Measurements from ENCODE around the gene THG1L.

THG1L gene

GRCh38 chr5:157766442-157766841 is 35.2 kb downstream of the THG1L start:
- no peak for TF ChIP-seq CTCF (IDR thresholded peaks at IDR 0.05; ENCODE audit: extremely low read depth, missing control alignments)
- no peak for DNase-seq (ENCODE audit: low spot score)

- TF ChIP-seq CTCF (IDR thresholded peaks at IDR 0.05; ENCODE audit: extremely low read depth, missing control alignments): no peak
- DNase-seq (ENCODE audit: low spot score): no peak
Observed at GRCh38 chr5:157766902-157767301, 35.7 kb downstream of the THG1L start.

- no peak for DNase-seq (ENCODE audit: low spot score)
- TF ChIP-seq CTCF (IDR thresholded peaks at IDR 0.05; ENCODE audit: extremely low read depth, missing control alignments): no peak
Observed at GRCh38 chr5:157767689-157768088, 36.5 kb downstream of the THG1L start.

GRCh38 chr5:157770665-157771064 is 39.4 kb downstream of the THG1L start:
- DNase-seq (ENCODE audit: low spot score): no peak
- TF ChIP-seq CTCF (IDR thresholded peaks at IDR 0.05; ENCODE audit: extremely low read depth, missing control alignments): no peak

- DNase-seq (ENCODE audit: low spot score): no peak
- no peak for TF ChIP-seq CTCF (IDR thresholded peaks at IDR 0.05; ENCODE audit: extremely low read depth, missing control alignments)
Observed at GRCh38 chr5:157772127-157772526, 40.9 kb downstream of the THG1L start.

GRCh38 chr5:157778121-157778805 is 47.0 kb downstream of the THG1L start:
- no peak for TF ChIP-seq CTCF (IDR thresholded peaks at IDR 0.05; ENCODE audit: extremely low read depth, missing control alignments)
- no peak for DNase-seq (ENCODE audit: low spot score)

GRCh38 chr5:157779221-157779620 is 48.0 kb downstream of the THG1L start:
- DNase-seq (ENCODE audit: low spot score): no peak
- no peak for TF ChIP-seq CTCF (IDR thresholded peaks at IDR 0.05; ENCODE audit: extremely low read depth, missing control alignments)
